HG03045 (cell line): ENCODE results near the gene KLK7.

Source experiments
- ATAC-seq: cut with Tn5 transposase; IDR thresholded peaks from one replicate; pipeline ENCODE4 v1.9.1; 2021; ENCODE audit warnings: mild to moderate bottlenecking, moderate library complexity; ENCODE audit not compliant: unreplicated experiment

The KLK7 gene

GRCh38 chr19:50983625-50984292 lies at the start of gene KLK7:
Gene KLK7 (minus strand): TSS chr19:50983917. CDS start chr19:50982399, 1,518 bp downstream.
- no peak for ATAC-seq

GRCh38 chr19:51031880-51032225 lies 48.1 kb upstream of the KLK7 start:
- ATAC-seq, result no peak

- no peak for ATAC-seq
These were observed 47.6 kb upstream of the KLK7 start for GRCh38 chr19:51031220-51031879.

GRCh38 chr19:51030631-51031030 lies 46.9 kb upstream of the KLK7 start:
- ATAC-seq, result no peak

- ATAC-seq, result no peak
These were observed 46.0 kb upstream of the KLK7 start for GRCh38 chr19:51029718-51030117.

GRCh38 chr19:51027873-51028272 lies 44.2 kb upstream of the KLK7 start:
- ATAC-seq, result no peak

GRCh38 chr19:51027126-51027806 lies 43.5 kb upstream of the KLK7 start:
- no peak for ATAC-seq

GRCh38 chr19:51026554-51026831 lies 42.8 kb upstream of the KLK7 start, which contains the start of gene KLK11:
Gene KLK11 (minus strand): TSS chr19:51026616. CDS start chr19:51025631, 985 bp downstream.
- no peak for ATAC-seq

GRCh38 chr19:51025809-51026553 lies 42.3 kb upstream of the KLK7 start:
- no peak for ATAC-seq

GRCh38 chr19:51025401-51025800 lies 41.7 kb upstream of the KLK7 start:
- no peak for ATAC-seq

- no peak for ATAC-seq
These were observed 41.2 kb upstream of the KLK7 start for GRCh38 chr19:51024924-51025323.

GRCh38 chr19:51023946-51024345 lies 40.2 kb upstream of the KLK7 start:
- ATAC-seq, result no peak

GRCh38 chr19:51022526-51022925 lies 38.8 kb upstream of the KLK7 start:
- ATAC-seq, result no peak

- ATAC-seq, result no peak
These were observed 37.4 kb upstream of the KLK7 start for GRCh38 chr19:51020988-51021651.

- no peak for ATAC-seq
These were observed 35.8 kb upstream of the KLK7 start, which contains the start of gene KLK10 for GRCh38 chr19:51019544-51019925. Gene KLK10 (minus strand): TSS chr19:51019709. CDS start chr19:51019130, 579 bp downstream.

GRCh38 chr19:51018745-51019543 lies 35.2 kb upstream of the KLK7 start:
- ATAC-seq, result no peak

- ATAC-seq, result no peak
These were observed 33.3 kb upstream of the KLK7 start for GRCh38 chr19:51016798-51017683.

- ATAC-seq, result no peak
These were observed 32.1 kb upstream of the KLK7 start for GRCh38 chr19:51015691-51016267.

- no peak for ATAC-seq
These were observed 30.5 kb upstream of the KLK7 start for GRCh38 chr19:51014242-51014641.
